Measurements from ENCODE around the gene CACHD1. TPM values are rescaled to one million over a fixed set of nuclear protein-coding genes. Genes with fewer than 3 reads are reported as not detected.
"Not testable (repeated sequence)": the region's sequence is repeated elsewhere in the genome, so short reads cannot be mapped to it uniquely, and the experiment has no call there.

Gene CACHD1
- total RNA-seq, 1 donor = 1.4 TPM

DNA sequence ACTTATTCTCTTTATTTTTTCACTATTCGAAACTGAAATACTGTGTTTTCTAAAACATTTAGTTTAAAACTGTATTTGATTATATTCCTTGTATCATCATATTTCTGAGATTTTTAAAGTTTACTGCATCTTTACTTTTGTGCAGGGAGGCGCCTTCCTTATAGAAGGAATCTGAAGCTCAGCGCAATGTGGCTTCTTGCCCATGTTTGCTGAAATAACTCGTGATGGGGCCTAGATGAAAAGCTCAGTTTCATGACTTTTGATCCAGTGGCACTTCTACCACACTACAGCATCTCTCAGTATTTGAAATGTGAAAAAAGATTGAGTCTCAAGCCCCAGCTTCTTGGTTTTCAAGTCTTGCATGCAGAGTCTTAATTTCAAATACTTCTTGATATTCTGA is 28.4 kb downstream of the CACHD1 start:
- H3K4me3 ChIP-seq (ENCODE audit: low read length) = no peak overlapping the region
- H3K27me3 ChIP-seq (ENCODE audit: insufficient read depth, low read length) = no peaks in the 10 kb centered on the region
- H3K9me3 ChIP-seq (ENCODE audit: low read depth, low read length) = no peaks in the 10 kb centered on the region
- no peaks in the 10 kb centered on the region for H3K4me1 ChIP-seq (ENCODE audit: insufficient read depth, low read length)

GRCh38 chr1:64499011-64499410 is 29.1 kb downstream of the CACHD1 start:
- Histone ChIP-seq H3K4me3 (ENCODE audit: low read length) (no peak overlapping the region), H3K27me3 (ENCODE audit: insufficient read depth, low read length) (peaks cover 3% of the 10 kb centered on the region), H3K4me1 (ENCODE audit: insufficient read depth, low read length) (no peaks in the 10 kb centered on the region), H3K9me3 (ENCODE audit: low read depth, low read length) (no peaks in the 10 kb centered on the region)

DNA sequence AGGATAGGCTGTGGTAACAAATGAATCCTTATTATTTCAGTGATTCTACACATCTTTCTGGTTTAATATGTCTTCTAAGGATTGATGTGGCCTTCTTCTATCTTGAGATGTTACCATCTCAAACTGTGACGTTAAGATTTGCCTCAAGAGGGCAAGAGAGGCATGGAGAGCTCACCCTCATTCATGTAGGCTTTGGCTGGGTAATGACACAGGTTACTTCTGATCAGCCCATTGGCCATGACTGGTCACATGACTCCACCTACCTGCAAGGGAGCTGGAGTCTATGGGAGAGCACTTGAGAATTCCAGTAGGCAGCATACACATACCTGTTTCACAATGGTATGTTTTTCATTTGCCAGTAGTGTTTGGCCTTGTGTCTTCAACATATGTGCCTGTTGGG is 30.0 kb downstream of the CACHD1 start:
- Histone ChIP-seq H3K4me1 (ENCODE audit: insufficient read depth, low read length) (peaks cover 4% of the 10 kb centered on the region), H3K9me3 (ENCODE audit: low read depth, low read length) (no peaks in the 10 kb centered on the region), H3K27me3 (ENCODE audit: insufficient read depth, low read length) (peaks cover 3% of the 10 kb centered on the region), H3K4me3 (ENCODE audit: low read length) (no peak overlapping the region)

- Histone ChIP-seq H3K9me3 (ENCODE audit: low read depth, low read length) (no peaks in the 10 kb centered on the region), H3K4me3 (ENCODE audit: low read length) (no peak overlapping the region), H3K27me3 (ENCODE audit: insufficient read depth, low read length) (peaks cover 3% of the 10 kb centered on the region), H3K4me1 (ENCODE audit: insufficient read depth, low read length) (peaks cover 9% of the 10 kb centered on the region)
These were observed 32.2 kb downstream of the CACHD1 start for GRCh38 chr1:64502083-64502482.

GRCh38 chr1:64502931-64503330 is 33.0 kb downstream of the CACHD1 start:
- H3K4me1 ChIP-seq (ENCODE audit: insufficient read depth, low read length) = peaks cover 9% of the 10 kb centered on the region
- H3K9me3 ChIP-seq (ENCODE audit: low read depth, low read length) = no peaks in the 10 kb centered on the region
- H3K27me3 ChIP-seq (ENCODE audit: insufficient read depth, low read length) = peaks cover 3% of the 10 kb centered on the region
- H3K4me3 ChIP-seq (ENCODE audit: low read length) = no peak overlapping the region

- Histone ChIP-seq H3K4me1 (ENCODE audit: insufficient read depth, low read length) (peaks cover 11% of the 10 kb centered on the region), H3K9me3 (ENCODE audit: low read depth, low read length) (no peaks in the 10 kb centered on the region), H3K27me3 (ENCODE audit: insufficient read depth, low read length) (peaks cover 3% of the 10 kb centered on the region), H3K4me3 (ENCODE audit: low read length) (peak overlapping the region; percentile 24)
These were observed 35.5 kb downstream of the CACHD1 start for GRCh38 chr1:64505232-64505943.

DNA sequence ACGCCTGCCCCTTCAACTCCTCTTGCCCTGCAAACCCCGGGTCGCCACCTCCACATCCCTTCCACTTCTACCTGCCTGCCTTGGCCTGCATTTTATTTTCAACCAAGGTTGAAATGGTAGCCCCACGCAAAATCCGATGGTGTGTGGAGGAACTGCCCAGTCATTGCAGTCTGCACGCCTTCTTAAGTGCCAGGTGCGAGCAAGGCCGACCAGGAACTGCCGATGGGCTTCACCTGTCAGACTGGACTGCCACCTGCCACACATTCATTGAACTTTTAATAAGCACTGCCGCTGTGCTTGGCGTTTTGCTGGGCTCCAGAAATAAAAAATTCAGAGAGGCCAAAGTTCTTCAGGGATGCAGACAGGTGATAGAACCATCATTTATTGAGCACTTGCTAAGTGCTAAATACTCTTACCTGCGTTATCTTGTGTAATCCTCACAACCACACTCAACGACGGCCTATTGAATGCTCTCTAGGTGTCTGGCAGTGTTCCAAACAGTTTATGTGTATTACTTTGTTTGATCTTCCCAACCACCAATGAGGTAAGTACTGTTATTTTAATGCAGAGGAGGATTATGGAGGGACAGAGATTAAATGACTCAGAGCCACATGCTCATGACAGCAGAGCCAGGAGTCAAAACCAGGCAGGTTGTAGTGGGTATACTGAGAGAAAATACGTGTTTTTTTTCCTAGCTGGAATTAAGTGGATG is 36.2 kb downstream of the CACHD1 start:
- Histone ChIP-seq H3K9me3 (ENCODE audit: low read depth, low read length) (no peaks in the 10 kb centered on the region), H3K4me1 (ENCODE audit: insufficient read depth, low read length) (peaks cover 19% of the 10 kb centered on the region), H3K4me3 (ENCODE audit: low read length) (no peak overlapping the region), H3K27me3 (ENCODE audit: insufficient read depth, low read length) (peaks cover 3% of the 10 kb centered on the region)

- no peaks in the 10 kb centered on the region for H3K9me3 ChIP-seq (ENCODE audit: low read depth, low read length)
- peaks cover 44% of the 10 kb centered on the region for H3K4me1 ChIP-seq (ENCODE audit: insufficient read depth, low read length)
- H3K27me3 ChIP-seq (ENCODE audit: insufficient read depth, low read length) = peaks cover 3% of the 10 kb centered on the region
- H3K4me3 ChIP-seq (ENCODE audit: low read length) = no peak overlapping the region
These were observed 38.7 kb downstream of the CACHD1 start for GRCh38 chr1:64508629-64509028.

DNA sequence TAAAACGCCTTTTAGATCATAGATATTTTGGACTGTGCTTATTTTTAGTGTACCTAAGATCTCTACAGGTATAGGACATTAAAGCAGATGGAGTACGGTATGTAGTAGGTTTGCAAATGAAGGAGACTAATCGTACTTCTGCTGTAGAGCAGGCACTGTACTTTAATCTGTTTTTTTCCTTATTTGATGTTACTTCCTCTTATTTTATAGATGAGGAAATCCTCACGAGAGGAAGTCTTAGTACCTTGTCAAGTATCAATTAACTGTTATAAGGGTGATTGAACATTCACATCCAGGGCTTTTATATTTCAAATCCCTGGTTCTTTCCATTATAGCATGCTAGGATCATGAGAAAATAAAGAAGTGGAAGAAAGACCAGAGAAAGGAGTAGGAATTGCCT is 41.1 kb downstream of the CACHD1 start:
- Histone ChIP-seq H3K4me1 (ENCODE audit: insufficient read depth, low read length) (peaks cover 52% of the 10 kb centered on the region), H3K4me3 (ENCODE audit: low read length) (no peak overlapping the region), H3K9me3 (ENCODE audit: low read depth, low read length) (no peaks in the 10 kb centered on the region), H3K27me3 (ENCODE audit: insufficient read depth, low read length) (no peaks in the 10 kb centered on the region)

GRCh38 chr1:64512206-64512605 is 42.3 kb downstream of the CACHD1 start:
- not testable (repeated sequence) for H3K4me3 ChIP-seq (ENCODE audit: low read length)

GRCh38 chr1:64513545-64513944 is 43.6 kb downstream of the CACHD1 start:
- H3K9me3 ChIP-seq (ENCODE audit: low read depth, low read length) = no peaks in the 10 kb centered on the region
- peaks cover 51% of the 10 kb centered on the region for H3K4me1 ChIP-seq (ENCODE audit: insufficient read depth, low read length)
- H3K4me3 ChIP-seq (ENCODE audit: low read length) = no peak overlapping the region
- no peaks in the 10 kb centered on the region for H3K27me3 ChIP-seq (ENCODE audit: insufficient read depth, low read length)

More at GRCh38 chr1:64512206-64512605, 42.3 kb downstream of the CACHD1 start:
- peaks cover 51% of the 10 kb centered on the region for H3K4me1 ChIP-seq (ENCODE audit: insufficient read depth, low read length)
- H3K27me3 ChIP-seq (ENCODE audit: insufficient read depth, low read length); H3K9me3 ChIP-seq (ENCODE audit: low read depth, low read length): not testable (repeated sequence)

DNA sequence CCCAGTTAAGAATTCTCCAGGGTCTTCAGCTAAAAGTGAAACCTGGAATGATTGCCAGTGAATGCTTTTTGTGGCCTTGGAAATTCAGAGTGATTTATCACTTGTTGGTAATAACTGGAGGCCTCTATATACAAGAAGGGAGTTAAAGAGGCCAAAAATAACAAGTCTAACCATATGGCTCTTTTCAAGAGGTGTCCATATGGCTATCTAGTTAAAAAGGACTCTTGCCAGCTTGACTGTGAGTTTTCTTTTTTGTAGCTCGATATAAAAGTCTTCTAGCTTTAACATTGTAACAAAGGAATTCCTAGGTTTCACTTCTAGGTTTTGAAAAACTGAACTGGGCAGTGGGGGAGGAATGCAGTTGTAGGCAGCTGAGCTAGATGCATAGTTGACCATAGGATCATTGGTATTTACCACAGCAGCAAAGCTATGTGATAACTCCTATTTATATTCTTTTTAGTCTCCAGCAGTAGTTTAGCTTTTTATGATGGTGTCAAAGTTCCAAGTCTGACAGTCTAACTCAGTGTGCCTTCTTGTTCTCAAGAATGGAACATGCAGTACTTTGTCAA is 44.4 kb downstream of the CACHD1 start:
- no peaks in the 10 kb centered on the region for H3K9me3 ChIP-seq (ENCODE audit: low read depth, low read length)
- H3K4me1 ChIP-seq (ENCODE audit: insufficient read depth, low read length) = peaks cover 51% of the 10 kb centered on the region
- no peak overlapping the region for H3K4me3 ChIP-seq (ENCODE audit: low read length)
- H3K27me3 ChIP-seq (ENCODE audit: insufficient read depth, low read length) = no peaks in the 10 kb centered on the region

- Histone ChIP-seq H3K4me3 (ENCODE audit: low read length) (no peak overlapping the region), H3K9me3 (ENCODE audit: low read depth, low read length) (no peaks in the 10 kb centered on the region), H3K4me1 (ENCODE audit: insufficient read depth, low read length) (peaks cover 48% of the 10 kb centered on the region), H3K27me3 (ENCODE audit: insufficient read depth, low read length) (no peaks in the 10 kb centered on the region)
These were observed 45.5 kb downstream of the CACHD1 start for GRCh38 chr1:64515427-64515826.

DNA sequence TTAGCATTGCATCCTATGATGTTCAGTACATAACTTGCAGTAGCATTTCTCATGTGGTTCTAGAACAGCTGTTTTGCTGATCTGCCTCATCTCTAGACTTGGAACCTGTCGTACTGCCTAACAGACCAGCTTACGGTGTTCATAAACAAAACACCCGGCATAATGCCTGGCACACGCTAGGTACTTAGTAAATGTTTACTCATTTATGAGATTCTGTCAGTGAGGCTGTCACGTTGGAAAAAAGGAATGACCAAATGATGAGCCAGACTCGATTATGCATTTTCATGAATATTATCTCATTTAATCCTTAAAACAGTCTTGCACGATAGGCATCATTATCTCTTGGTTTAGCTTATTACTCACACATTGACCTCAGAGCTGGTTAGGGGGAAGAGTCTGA is 46.4 kb downstream of the CACHD1 start:
- Histone ChIP-seq H3K4me1 (ENCODE audit: insufficient read depth, low read length) (peaks cover 40% of the 10 kb centered on the region), H3K9me3 (ENCODE audit: low read depth, low read length) (no peaks in the 10 kb centered on the region), H3K27me3 (ENCODE audit: insufficient read depth, low read length) (no peaks in the 10 kb centered on the region), H3K4me3 (ENCODE audit: low read length) (no peak overlapping the region)

- Histone ChIP-seq H3K27me3 (ENCODE audit: insufficient read depth, low read length) (no peaks in the 10 kb centered on the region), H3K4me1 (ENCODE audit: insufficient read depth, low read length) (peaks cover 33% of the 10 kb centered on the region), H3K9me3 (ENCODE audit: low read depth, low read length) (no peaks in the 10 kb centered on the region), H3K4me3 (ENCODE audit: low read length) (no peak overlapping the region)
These were observed 47.1 kb downstream of the CACHD1 start for GRCh38 chr1:64516803-64517568.

Data from mononuclear cell (primary cell).